K562 (cell line): ENCODE measurements around the gene PLEKHA5.

Experiments
- CBFB ChIP-seq: sonication (generic); formaldehyde crosslinking; IDR thresholded peaks from 2 replicates; pipeline ENCODE4 v1.4.0; 2020; ENCODE audit warnings: mild to moderate bottlenecking, missing genetic modification reagents
- JUND ChIP-seq, 2 experiments: IDR thresholded peaks; 2 replicates in 1 of 2; 3 replicates in 1 of 2; pipeline ENCODE4 v1.6.1; 2011; ENCODE audit warnings: borderline replicate concordance in 2 of 2, low read depth in 2 of 2, low read length in 2 of 2, improper control_type of control experiment in 1 of 2, missing biosample characterization in 1 of 2, missing genetic modification characterization in 1 of 2, missing genetic modification reagents in 1 of 2
- NONO ChIP-seq, 2 experiments: fragments of 200-400 bp in 1 of 2; fragments of 450-650 bp in 1 of 2; formaldehyde crosslinking in 1 of 2; IDR thresholded peaks; 2 replicates each; pipeline ENCODE4 v1.6.1; 2017; ENCODE audit warnings: low read depth in 2 of 2, mild to moderate bottlenecking in 2 of 2, moderate library complexity in 2 of 2, low read length in 1 of 2
- SMC3 ChIP-seq: conservative IDR thresholded peaks from 2 replicates; pipeline ENCODE4 v1.6.1; 2011; ENCODE audit warnings: low read depth, low read length, improper control_type of control experiment; ENCODE audit not compliant: insufficient read depth
- ZFP30 ChIP-seq: fragments of 250-450 bp; sonication (Bioruptor Pico); IDR thresholded peaks from 2 replicates; pipeline ENCODE4 v1.8.0; 2022; ENCODE audit warnings: moderate library complexity, mild to moderate bottlenecking, inconsistent platforms, borderline replicate concordance
- TF ChIP-seq, protein P1 (sequence below): fragments of 250-450 bp; sonication (Bioruptor Pico); IDR thresholded peaks from 2 replicates; pipeline ENCODE4 v1.5.0; 2020; ENCODE audit warnings: mild to moderate bottlenecking

DNA sequence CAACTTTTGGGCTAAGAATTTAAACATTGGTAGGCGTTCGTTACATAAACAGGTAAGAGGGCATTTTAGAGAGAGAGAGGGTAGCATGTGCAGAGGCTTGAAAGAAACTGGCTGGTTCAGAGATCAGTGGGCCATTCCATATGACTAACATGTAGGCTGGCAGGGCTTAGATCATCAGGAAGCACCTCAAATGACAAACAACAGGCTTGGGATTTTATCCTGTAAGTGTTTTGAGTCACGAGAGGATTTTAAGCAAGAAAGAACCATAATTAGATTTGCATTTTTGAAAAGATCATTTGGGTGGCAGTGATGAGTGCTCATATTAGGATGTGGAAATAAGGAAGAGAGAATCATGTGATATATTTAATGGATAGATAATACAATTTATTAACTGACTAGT lies 8.7 kb upstream of the PLEKHA5 start:
- no peak for TF ChIP-seq JUND (IDR thresholded peaks at IDR 0.05; ENCODE audit: borderline replicate concordance, low read depth, low read length)
- no peak for TF ChIP-seq JUND (tag; IDR thresholded peaks at IDR 0.05; ENCODE audit: borderline replicate concordance, low read depth, low read length)
- TF ChIP-seq, protein P1, sequence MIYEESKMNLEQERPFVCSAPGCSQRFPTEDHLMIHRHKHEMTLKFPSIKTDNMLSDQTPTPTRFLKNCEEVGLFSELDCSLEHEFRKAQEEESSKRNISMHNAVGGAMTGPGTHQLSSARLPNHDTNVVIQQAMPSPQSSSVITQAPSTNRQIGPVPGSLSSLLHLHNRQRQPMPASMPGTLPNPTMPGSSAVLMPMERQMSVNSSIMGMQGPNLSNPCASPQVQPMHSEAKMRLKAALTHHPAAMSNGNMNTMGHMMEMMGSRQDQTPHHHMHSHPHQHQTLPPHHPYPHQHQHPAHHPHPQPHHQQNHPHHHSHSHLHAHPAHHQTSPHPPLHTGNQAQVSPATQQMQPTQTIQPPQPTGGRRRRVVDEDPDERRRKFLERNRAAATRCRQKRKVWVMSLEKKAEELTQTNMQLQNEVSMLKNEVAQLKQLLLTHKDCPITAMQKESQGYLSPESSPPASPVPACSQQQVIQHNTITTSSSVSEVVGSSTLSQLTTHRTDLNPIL (CRISPR knock-in tag): no peak
- no peak for TF ChIP-seq SMC3
- TF ChIP-seq ZFP30 (CRISPR knock-in tag): no peak
- TF ChIP-seq NONO (IDR thresholded peaks at IDR 0.05; ENCODE audit: low read depth in 2 of 2, low read length in 1 of 2): no peak
- no peak for TF ChIP-seq CBFB (CRISPR knock-in tag)
